GM18870 (cell line): ENCODE results near the gene FMNL3.

ENCODE experiments used
- ATAC-seq: cut with Tn5 transposase; IDR thresholded peaks from one replicate; pipeline ENCODE4 v1.9.1; 2021; ENCODE audit warnings: moderate library complexity; ENCODE audit not compliant: unreplicated experiment

FMNL3 gene

DNA sequence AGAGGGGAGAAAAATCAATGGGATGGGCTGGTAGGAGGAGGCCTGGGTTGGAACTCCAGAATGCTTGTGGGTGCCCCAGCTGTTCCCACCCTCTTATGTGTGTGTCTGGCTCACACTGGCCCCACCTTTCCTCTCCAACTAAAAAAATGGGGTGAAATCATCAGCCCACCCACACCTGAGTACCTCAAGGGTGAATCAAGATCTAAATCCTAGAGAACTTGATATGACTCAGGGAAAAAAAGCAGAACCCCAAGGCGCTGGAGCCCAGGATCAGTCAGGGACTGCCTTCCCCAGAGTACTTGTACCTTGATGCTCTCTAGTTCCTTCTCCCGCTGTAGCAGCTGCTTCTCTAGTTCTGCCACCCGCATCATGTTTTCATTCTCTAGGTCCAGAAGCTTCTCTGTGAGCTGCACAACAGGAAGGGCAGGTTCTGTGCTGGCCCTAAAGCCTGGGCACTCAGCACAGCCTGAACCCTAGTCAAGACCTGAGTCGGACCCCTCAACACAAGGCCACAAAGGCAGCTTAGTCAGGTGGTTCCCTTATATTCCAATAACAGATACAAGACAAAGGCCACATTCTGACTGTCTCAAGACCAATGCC is 54.2 kb downstream of the FMNL3 start:
- ATAC-seq, result no peak

DNA sequence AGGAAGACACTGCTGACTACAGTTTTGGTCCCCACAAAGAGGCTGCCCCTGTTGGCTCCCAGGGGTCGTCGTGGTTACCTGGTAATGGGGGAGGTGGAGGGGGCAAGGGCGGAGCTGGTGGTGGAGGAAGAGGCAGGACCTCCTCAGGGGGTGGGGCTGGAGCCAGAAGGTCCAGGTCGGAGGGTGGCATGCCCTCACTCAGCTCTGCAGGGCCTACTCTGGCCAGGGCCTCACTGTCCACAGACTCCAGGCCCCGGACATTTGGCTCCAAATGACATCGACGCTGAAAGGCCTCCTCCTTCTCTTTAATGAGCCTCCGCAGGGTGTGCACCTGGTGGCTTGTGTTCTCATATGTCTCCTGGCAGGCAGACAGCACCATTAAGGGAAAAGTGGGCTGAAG is 55.4 kb downstream of the FMNL3 start:
- ATAC-seq, result no peak

DNA sequence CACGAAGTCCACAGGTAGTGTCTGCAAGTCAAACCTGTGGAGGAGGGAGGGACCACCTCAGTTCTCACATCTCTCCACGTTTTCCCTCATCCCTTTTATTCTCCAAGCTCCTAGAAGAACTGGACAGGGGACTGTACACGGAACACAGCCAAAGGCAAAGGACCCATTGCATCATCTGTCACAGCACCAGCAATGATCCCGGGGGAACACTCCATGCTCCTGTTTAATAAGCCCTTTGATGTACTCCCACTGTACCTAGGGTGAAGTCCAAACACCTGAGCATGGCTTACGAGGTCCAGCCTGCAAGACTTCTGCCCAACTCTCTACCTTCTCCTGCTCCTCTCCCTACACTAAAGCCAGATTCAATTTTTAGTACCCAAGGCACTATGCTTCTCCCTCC is 57.3 kb downstream of the FMNL3 start:
- ATAC-seq, result no peak

DNA sequence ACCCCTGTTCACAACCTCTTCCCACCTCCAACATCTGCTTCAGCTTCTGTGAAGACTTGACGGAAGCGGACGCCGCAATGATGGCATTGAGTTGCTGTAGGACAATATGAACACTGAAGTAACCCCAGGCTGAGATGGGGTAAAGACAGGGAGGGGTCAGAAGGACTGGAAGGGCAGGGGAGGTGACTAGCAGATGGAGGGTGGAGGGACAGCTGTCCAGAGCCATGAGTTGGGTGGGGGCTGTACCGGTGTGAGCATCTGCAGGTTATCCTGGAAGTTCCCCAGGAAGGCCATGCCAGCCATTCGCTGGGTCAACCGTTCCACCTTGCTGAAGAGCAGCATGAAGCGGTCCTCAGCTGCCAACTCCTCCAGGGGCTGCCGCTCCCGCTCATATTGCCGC is 57.8 kb downstream of the FMNL3 start:
- ATAC-seq, result no peak

DNA sequence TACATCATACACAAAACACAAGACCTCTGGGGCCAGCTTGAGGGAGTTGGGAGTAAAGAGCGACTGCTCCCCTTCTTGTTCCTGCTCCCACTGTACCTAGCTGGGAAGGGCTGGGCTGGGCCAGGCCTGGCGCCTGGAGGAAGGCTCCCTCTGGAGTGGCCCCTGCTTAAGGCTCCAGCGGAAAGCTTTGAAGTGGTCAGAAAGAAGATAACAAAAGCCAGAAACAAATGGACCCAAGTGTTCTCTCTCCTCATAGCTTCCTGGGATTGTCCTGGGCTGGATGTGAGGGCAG is 58.5 kb downstream of the FMNL3 start:
- no peak for ATAC-seq

DNA sequence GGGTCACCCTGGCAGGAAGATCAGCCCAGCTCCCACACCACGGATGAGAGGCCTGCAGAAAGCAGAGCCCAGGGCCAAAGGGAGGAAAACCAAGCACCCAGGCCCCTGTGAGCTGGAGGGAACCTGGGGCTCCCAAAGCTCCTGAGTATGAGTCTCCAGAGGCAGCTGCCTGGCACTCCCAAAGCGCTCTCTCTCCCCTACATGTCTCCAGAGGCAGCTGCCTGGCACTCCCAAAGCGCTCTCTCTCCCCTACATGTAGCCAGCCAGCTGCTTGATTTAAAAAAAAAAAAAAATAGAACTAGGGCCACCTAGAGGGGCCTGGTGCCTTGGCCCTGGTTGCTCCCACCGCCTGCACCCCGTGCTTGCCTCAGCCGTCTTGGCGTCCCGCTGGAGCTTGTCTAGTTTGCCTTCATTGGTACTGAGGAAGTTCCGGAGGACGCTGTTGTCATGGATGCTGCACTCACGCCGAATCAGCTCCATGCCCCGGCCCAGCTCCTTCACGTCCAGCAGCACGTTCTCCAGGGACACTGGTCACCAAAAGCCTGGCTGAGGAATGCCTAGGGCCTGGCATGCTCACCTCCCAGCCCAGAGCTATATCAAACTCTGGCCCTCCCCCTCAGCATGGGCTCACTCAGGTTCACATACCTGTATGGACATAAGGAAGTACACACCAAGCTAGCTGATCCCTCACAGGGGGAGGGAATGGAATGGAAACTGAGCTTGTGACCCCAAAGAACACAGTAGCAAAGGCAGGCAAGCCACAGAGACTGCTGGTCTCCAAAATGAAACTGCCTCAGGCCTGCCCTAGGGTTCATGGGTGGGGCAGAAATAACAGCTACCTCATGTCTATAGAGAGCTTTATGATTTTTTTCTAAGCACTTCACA is 59.1 kb downstream of the FMNL3 start:
- ATAC-seq, result no peak

DNA sequence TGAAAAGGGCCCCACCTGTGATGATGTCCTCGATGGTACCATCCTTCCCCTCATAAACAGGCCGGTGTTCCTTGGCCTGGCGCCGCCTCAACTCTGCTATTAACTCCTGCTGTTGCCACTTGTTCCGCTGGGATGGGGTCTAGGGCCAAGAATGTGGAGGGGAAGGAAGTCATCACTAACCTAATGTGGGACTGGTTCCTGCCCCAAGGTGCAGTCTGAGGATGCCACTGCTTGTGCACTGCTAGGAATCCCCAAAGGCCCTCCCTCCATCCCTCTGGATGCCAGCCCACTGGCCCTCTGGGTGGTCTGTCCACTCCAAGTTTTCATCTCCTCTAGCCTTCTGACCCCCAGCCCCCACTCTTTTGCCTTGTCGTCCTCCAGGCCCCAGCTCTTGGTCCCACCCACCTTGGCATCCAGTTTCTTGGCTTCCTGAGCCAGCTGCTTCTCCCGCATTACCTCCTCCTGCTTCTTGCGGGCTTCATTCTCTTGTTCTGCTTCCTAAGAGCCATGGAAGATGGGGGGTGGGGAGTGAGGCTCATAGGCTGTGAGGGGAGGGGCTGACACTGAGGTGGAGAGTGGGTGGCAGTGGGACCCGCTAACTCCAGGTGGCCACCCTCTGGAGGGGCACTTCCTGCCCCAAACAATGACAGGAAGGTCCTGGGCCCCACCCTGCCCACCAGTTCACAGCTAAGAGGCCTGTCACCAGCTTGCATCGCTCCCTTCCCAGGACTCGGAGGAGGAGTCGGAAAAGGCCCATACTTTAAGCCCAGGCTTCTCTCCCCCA is 60.1 kb downstream of the FMNL3 start:
- no peak for ATAC-seq

DNA sequence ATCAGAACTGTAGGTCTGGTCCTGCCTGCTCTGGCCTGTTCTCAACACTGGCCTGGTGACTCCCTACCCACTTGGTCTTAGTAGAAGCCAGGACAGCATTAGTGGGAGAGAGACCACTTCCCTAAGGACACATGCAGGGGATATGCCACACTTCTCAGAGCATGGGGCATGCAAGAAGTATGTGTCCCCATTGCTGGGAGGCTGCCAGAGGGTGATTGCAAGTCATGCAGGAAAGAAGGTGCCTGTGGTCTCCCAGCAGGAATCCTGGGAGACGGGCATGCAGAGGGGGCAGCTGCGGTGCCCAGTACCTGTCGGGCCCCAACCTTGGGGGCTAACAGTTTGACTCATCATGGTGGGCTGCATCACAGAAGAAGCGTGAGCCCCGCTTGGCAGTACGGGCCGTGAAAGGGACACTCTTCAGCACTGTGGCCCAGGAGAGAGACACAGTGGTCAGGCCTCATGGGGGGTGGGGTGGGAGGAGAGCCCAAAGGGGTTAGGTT is 60.8 kb downstream of the FMNL3 start:
- no peak for ATAC-seq

DNA sequence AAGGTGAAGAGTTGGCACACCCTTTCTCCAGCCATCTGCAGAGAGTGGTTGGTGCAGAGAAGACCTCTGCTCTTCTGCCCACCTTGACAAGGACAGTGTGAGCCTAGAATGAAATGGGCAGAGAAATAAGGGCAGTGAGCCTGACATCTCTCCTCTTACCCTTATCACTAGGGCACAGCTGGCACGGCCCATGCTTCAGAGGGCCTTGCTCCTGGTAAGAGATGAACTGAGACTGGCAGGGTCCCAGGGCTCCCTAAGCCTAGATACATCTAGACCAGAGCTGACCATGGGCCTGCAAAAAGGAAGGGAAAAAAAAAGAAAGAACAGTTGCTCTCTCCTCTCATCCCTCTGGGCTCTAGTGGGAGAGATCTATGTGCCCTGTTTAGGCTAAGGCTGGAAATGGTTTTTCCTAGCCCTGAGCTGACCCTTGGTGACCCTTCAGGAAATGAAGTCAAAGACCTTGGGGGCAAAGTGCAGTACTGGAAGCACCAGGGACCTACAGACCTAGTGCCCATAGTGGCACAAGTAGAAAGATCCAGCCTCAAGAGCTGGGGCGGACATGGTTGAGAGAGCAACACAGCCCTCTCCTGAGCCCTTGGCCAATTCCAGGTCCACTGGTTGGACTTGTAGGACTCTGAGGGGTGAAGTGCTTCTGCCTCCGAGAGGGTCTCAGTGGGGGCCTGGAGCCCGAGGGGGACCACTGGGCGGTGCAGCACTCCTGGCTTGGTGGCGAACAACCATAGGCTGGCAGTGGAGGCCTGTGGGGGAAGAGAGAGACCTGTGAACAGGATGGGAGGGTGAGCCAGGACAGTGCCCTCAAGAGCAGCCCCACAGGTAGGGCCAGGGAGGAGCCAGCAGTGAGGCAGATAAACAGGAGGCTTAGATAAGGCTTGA is 61.8 kb downstream of the FMNL3 start:
- ATAC-seq, result no peak

DNA sequence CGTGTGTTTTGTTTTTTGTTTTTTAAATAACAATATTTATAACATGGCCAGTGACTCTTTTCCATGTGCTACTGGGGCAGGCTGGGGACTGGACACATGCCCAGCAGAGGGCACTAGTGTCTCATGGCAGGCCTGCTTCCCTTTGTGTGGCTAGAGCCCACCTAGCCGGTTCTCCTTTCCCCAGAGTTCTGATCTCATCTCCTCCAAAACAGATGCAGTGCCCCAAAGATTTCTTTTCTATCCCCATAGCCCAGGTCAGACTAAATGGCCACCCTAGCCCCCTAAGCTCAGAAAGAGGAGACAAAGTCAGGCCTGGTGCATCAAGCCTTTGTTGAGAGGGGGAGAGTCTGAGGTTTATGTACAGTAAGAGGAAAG is 62.6 kb downstream of the FMNL3 start:
- no peak for ATAC-seq

DNA sequence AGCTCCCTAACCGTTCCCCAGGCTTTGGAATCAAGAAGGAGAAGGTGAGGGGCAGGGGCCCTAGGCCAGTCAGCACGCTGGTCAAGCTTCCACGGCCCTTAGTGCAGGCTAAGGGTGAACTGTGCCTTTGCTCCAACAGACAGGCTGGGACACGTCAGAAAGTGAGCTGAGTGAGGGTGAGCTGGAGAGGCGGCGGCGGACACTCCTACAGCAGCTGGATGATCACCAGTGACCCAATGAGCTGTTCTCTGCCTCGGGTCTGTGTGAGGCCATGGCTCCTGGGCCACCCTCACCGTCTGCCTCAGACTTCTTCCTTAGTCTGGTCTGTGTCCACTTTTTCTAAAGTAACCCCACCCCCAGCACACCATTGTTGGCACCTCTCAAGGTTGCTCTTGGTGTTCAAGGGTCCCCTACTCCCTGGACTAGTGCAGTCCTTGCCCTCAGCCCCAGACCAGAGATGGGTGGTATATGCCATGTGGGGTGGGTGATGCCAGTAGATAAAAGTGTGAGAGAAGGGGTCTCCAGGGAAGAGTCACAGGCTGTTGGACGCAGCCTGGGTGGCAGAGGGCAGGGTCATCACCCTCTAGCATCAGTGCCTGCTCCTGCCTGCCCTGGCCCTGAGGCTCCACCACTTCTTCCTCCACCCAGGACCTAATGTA is 63.1 kb downstream of the FMNL3 start:
- no peak for ATAC-seq

DNA sequence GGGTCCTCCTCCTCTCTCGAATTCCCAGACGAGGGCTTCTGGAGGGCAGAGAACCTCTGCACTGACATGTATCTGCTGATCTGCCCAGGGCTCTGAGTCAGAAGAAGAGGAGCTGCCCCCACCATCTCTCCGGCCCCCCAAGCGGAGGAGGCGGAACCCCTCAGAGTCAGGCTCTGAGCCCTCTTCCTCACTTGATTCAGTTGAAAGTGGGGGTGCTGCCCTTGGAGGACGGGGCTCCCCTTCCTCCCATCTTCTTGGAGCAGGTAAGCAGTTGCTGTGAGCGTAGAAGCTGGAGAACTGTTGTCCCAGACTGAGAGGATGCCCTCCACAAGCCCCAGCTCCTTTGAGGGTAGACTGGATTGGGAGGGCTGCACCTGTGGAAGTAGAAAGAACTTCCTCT is 64.1 kb downstream of the FMNL3 start:
- ATAC-seq, result no peak

DNA sequence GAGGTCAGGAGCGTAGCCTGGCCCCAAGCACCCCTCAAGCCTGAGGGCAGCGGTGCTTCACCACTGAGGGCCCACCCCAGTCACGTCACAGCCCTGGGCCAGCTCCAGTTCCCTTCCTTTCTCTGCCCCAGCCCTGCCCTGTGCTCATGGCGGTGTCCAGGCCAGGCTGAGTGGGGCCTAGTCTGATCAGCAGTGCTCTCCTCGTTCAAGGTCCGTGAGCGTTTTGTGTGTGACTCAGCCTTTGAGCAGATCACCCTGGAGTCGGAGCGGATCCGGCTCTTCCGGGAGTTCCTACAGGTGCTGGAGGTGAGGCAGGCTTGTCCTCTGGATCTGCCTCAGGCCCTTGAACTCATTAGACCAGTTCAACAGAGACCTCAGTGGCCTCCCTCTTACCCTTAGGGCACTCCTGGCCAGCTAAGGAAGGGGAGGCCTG is 64.8 kb downstream of the FMNL3 start:
- ATAC-seq, result no peak

DNA sequence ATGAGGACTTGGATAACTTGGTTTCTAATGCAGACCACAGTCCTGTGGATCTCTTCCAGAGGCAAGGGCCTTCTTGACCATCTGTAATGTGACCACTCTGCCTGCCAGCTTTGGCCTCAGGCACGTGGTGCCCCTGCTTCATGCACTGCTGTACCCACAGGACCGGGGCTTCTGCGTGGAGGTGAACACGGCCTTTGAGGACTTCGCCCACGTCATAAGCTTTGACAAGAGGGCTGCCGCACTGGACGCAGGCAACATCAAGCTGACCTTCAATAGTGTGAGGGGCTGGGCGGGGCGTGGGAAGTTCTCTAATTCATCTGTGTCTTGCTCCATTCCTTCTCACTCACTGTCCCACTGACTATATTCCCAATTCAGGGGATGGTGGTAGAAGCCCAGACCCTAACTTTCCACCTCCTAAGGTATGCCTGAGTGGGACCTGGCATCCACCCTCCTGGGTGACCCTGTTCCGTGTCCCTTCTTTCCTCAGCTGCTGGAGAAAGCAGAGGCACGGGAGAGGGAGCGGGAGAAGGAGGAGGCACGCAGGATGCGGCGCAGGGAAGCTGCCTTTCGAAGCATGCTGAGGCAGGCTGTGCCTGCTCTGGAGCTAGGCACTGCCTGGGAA is 65.3 kb downstream of the FMNL3 start:
- no peak for ATAC-seq

DNA sequence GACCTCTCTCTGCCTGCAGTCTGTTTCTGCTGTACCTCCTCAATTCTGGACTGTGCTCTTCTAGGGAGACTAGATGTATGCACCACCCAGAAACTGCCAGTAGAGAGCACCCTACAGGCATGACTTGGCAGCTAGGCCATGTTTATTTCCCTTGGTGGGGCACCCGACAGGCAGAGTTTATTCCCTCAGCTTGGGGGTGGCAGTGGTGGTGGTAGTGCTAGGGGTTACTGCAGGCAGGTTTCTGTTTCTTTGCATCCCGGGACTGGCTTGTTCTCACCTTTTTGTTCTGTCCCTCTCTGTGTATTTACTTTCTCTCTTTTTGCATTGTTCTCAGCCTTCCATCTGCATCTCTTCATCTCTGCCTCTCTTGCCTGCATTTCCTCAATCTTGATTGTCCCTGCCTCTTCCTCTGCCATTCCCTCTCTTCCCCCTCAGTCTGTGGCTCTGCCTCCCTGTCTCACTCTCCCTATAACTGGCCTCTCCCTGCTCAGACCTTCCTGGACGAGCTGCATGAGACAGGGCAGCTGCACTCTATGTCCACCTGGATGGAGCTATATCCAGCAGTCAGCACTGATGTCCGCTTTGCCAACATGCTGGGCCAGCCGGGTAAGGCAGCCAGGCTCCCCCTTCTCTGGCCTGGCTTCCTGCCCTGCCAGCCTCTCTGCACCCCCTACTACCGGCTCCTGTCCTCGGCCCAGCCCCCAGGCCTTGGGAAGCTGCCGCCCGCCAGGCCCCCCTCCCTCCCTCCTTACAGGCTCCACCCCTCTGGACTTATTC is 70.0 kb downstream of the FMNL3 start:
- ATAC-seq, result no peak

DNA sequence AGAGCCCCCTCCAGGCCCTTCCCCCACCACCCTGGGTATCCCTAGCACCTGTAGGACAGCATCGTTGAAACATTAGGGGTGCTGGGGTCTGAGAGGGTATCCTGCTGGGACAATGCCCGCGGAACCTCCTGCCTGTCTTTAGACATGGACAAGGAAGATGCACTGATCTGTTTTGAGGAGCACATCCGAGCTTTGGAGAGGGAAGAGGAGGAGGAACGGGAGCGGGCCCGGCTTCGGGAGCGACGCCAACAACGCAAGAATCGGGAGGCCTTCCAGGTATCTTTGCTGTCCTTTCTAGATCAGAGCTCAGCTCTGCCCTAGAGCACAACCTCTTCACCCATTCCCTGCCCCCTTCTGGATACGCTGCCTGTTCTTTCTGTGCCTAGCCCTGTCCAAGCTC is 70.6 kb downstream of the FMNL3 start:
- no peak for ATAC-seq

DNA sequence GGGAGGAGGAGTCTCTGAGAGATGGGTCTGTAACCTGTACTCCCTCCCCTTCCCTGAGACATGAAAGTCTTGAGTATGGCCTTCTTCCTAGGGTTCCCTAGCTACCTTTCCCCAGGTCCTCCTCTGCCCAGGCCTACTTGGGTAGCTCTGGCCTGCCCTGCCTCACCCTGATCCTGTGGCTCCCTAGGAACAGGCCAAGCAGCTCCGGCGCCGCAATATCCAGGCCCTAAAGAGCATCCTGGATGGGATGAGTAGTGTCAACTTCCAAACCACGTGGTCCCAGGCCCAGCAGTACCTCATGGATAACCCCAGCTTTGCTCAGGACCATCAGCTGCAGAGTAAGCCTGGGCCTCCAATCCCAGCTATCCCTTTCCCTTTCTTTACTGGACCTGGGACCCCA is 71.5 kb downstream of the FMNL3 start:
- no peak for ATAC-seq

DNA sequence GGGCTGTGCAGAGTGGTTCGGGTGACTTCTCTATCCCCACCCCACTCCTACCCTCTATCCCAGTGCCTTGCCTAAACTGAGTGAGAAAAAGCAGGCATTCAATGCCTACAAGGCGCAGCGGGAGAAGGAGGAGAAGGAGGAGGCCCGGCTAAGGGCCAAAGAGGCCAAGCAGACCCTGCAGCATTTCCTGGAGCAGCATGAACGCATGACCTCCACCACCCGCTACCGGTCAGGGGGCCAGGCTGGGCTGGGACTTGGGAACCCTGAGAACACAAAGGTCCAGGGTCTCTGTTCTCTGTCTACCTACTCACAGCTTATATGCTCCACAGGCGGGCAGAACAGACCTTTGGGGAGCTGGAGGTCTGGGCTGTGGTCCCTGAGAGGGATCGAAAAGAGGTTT is 72.2 kb downstream of the FMNL3 start:
- no peak for ATAC-seq

DNA sequence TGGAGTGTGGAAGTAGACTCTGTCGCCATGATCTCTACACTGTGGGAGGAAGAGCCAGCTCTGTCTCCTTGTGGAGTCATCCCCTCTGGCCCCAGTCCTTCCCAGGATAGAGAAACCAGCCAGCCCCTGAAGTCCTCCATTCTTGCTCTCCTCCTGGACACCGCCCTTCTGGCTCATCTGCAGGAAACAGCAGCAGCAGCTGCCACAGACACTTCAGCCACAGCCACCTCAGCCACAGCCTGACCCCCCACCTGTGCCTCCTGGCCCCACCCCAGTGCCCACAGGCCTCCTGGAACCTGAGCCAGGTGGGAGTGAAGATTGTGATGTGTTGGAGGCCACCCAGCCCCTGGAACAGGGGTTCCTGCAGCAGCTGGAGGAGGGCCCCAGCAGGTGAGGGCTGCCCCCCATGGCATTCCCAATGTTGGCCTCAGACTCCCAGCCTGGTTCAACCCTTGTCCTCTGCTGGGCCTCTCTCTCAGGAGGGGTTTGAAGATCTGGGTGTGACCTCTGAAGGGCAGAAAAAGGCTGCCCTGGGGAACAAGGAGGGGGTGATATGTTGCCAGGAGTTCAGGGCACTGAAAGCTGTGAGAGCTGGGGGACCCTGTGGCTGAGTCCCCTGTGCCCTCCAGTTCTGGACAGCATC is 73.4 kb downstream of the FMNL3 start:
- ATAC-seq, result no peak
